Measurements from ENCODE around the gene CACNA1D. TPM values are rescaled to one million over a fixed set of nuclear protein-coding genes. Genes with fewer than 3 reads are reported as not detected.
A peak's percentile ranks its signal among the peaks of the same experiment; 100 is the strongest.

CACNA1D gene
- total and polyA plus RNA-seq, 8 donors: 5.3 to 22.8 (median 11.6) TPM

DNA sequence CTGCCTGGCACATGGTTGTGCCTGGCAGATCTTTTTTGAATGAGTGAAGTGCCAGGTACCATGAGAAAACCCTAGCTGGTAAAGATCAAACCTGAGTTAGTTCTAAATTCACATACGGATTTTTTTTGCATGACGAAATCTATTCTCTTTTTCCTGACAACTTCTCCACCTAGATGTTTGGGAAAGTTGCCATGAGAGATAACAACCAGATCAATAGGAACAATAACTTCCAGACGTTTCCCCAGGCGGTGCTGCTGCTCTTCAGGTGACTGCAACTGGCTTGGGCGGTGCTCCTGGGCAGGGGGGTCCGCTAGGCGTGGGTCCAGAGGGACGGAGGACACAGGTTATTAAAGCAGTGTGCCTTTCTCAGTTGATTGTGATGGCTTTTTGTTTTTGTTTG is 280.0 kb downstream of the CACNA1D start:
- DNase-seq (no peak), FAIRE-seq (no peak), ATAC-seq (peak in 1 of 4 donors; percentile 46)
- Histone ChIP-seq H3K27me3 (no peaks in the 10 kb centered on the region), H3K9me3 (no peaks in the 10 kb centered on the region), H3K27ac (no peak overlapping the region), H3K4me3 (no peak overlapping the region), H3K36me3 (no peaks in the 10 kb centered on the region), H3K4me1 (peaks cover 0 to 6% (median 0%) of the 10 kb centered on the region in 3 donors)
- WGBS, 2 donors: 38 to 41% methylated on average over 8 of the region's 8 CpGs
- TF ChIP-seq, protein P1, sequence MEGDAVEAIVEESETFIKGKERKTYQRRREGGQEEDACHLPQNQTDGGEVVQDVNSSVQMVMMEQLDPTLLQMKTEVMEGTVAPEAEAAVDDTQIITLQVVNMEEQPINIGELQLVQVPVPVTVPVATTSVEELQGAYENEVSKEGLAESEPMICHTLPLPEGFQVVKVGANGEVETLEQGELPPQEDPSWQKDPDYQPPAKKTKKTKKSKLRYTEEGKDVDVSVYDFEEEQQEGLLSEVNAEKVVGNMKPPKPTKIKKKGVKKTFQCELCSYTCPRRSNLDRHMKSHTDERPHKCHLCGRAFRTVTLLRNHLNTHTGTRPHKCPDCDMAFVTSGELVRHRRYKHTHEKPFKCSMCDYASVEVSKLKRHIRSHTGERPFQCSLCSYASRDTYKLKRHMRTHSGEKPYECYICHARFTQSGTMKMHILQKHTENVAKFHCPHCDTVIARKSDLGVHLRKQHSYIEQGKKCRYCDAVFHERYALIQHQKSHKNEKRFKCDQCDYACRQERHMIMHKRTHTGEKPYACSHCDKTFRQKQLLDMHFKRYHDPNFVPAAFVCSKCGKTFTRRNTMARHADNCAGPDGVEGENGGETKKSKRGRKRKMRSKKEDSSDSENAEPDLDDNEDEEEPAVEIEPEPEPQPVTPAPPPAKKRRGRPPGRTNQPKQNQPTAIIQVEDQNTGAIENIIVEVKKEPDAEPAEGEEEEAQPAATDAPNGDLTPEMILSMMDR (IDR thresholded peaks at IDR 0.05): no peak
- intact Hi-C loops (cut with DNase I): no loop called here

DNA sequence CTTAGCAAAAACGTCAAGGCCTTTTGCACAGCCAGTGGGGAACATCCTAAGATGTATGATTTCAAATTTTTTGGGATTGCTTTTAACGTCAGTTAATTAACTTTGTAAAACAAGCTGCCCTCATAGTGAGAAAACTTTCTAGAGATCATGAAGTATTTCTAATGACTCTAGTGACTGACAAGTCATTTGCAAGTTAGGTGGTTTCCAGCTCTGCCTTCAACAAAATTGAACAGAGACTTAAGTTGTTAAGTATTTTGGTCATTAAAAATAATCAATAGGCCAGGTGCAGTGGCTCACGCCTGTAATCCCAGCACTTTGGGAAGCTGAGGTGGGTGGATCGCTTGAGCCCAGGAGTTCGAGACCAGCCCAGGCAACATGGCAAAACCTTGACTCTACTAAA is 280.6 kb downstream of the CACNA1D start:
- no peak overlapping the region for H3K27ac ChIP-seq
- H3K36me3 ChIP-seq: no peaks in the 10 kb centered on the region
- intact Hi-C loops (cut with DNase I): no loop called here
- no peaks in the 10 kb centered on the region for H3K9me3 ChIP-seq
- H3K4me1 ChIP-seq: peaks cover 0 to 6% (median 0%) of the 10 kb centered on the region in 3 donors
- 75 to 78% methylated on average over 5 of the region's 5 CpGs for WGBS, 2 donors
- DNase-seq (no peak), FAIRE-seq (no peak), ATAC-seq (no peak)
- H3K27me3 ChIP-seq: no peaks in the 10 kb centered on the region
- TF ChIP-seq, protein P1 (IDR thresholded peaks at IDR 0.05): no peak
- no peak overlapping the region for H3K4me3 ChIP-seq

- 68 to 76% methylated on average over 5 of the region's 5 CpGs for WGBS, 2 donors
- DNase-seq (no peak), ATAC-seq (no peak), FAIRE-seq (no peak)
- H3K27me3 ChIP-seq: no peaks in the 10 kb centered on the region
- no peak overlapping the region for H3K27ac ChIP-seq
- H3K4me3 ChIP-seq: no peak overlapping the region
- H3K36me3 ChIP-seq: no peaks in the 10 kb centered on the region
- intact Hi-C loops (cut with DNase I): no loop called here
- TF ChIP-seq, protein P1 (IDR thresholded peaks at IDR 0.05): no peak
- no peaks in the 10 kb centered on the region for H3K9me3 ChIP-seq
- H3K4me1 ChIP-seq: peaks cover 0 to 6% (median 0%) of the 10 kb centered on the region in 3 donors
Observed at GRCh38 chr3:53775834-53776251, 281.4 kb downstream of the CACNA1D start.

DNA sequence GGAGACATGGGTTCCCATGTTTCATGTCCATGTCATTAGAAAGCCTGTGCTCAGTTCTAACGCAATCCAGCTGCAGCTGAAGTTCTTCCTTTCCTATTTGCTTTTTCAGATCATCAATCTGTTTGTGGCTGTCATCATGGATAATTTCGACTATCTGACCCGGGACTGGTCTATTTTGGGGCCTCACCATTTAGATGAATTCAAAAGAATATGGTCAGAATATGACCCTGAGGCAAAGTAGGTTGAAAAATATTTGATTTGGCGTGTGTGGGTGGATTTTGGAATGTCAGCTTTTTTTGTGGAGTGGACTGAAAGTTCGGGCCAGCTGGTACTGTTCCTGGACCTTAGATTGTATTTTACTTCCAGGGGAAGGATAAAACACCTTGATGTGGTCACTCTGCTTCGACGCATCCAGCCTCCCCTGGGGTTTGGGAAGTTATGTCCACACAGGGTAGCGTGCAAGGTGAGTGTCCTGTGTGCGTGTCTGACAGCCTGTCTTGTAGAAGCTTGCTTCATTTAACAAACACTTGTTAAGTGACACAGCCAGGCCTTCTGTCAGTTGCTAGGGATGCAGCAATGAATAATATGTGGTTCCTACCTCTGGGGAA is 282.2 kb downstream of the CACNA1D start:
- intact Hi-C loops (cut with DNase I): no loop called here
- H3K4me3 ChIP-seq: no peak overlapping the region
- no peak overlapping the region for H3K27ac ChIP-seq
- TF ChIP-seq, protein P1 (IDR thresholded peaks at IDR 0.05): no peak
- no peak for DNase-seq
- peak in 3 of 4 donors; percentile 21 to 77 (median 50) for ATAC-seq
- peaks cover 0 to 6% (median 0%) of the 10 kb centered on the region in 3 donors for H3K4me1 ChIP-seq
- H3K27me3 ChIP-seq: no peaks in the 10 kb centered on the region
- FAIRE-seq: no peak
- WGBS, 2 donors: 65 to 69% methylated on average over 9 of the region's 9 CpGs
- H3K36me3 ChIP-seq: no peaks in the 10 kb centered on the region
- H3K9me3 ChIP-seq: no peaks in the 10 kb centered on the region

DNA sequence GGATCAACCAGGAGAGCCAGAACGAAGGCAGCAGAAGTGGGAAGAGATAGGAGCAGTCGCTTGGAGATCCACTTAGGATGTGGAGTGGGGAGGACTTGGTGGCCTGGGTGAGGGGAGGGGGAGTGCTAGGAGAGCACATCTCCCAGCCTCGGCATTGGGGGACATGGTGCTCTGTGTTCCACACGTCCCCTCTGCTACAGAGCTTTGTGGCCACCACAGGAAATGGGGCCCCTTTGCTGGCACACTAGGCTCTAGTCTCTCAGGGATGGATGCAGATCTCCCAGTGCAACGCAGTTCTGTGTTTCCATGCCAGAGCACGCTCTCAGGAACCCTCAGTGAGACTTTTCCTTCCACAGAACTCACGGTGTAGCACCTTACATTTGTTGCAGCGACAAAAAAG is 283.1 kb downstream of the CACNA1D start:
- no peak for DNase-seq
- H3K27me3 ChIP-seq: no peaks in the 10 kb centered on the region
- WGBS, 2 donors: 93 to 98% methylated on average over 8 of the region's 8 CpGs
- H3K36me3 ChIP-seq: no peaks in the 10 kb centered on the region
- intact Hi-C loops (cut with DNase I): no loop called here
- H3K4me1 ChIP-seq: peaks cover 0 to 6% (median 0%) of the 10 kb centered on the region in 3 donors
- H3K27ac ChIP-seq: no peak overlapping the region
- no peaks in the 10 kb centered on the region for H3K9me3 ChIP-seq
- ATAC-seq: no peak
- H3K4me3 ChIP-seq: no peak overlapping the region
- FAIRE-seq: no peak
- TF ChIP-seq, protein P1 (IDR thresholded peaks at IDR 0.05): no peak
